ENCODE results near the gene TMC6.

The TMC6 gene

DNA sequence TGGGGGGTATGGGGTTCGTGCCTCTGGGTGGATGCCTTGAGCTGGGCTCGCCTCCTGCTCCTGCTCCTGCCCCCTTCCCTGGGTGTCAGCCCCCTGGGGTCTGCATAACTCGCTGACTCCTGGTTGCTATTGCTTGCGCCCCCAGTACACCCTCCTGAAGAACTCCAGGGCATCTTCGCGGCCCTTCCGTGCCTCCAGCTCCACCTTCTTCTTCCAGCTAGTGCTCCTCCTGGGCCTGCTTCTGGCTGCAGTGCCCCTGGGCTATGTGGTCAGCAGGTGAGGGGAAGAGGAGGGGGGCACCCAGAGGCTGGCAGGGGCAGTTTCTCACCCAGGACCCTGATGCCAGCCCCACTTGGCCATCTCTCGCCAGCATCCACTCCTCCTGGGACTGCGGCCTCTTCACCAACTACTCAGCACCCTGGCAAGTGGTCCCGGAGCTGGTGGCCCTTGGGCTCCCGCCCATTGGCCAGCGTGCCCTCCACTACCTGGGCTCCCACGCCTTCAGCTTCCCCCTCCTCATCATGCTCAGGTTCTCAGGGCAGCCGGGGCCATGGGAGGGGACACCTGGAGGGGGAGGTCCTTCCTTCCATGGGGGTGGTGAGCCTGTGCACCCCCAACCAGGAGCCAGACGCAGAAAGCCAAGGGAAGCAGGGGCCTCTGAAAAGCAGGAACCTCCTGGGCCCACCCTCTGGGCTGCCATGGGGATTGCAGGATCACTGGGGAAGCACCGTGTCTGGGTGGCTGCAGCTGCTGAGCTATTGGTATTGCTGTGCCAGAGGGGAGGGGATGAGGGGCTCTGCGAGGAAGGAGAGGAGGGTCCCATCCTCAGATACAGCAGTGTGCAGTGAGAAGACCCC, 9.9 kb upstream of the TMC6 start:
- Histone ChIP-seq H3K4me1 (ENCODE audit: control insufficient read depth, insufficient read depth, low read length) (no peaks in the 10 kb centered on the region), H3K27me3 (ENCODE audit: control insufficient read depth, insufficient read depth, low read length) (peaks cover 28% of the 10 kb centered on the region), H3K4me2 (ENCODE audit: low read length) (no peak overlapping the region), H3K4me3 (ENCODE audit: low read length) (no peak overlapping the region), H3K9me3 (replicated peaks; ENCODE audit: low read length) (no peaks in the 10 kb centered on the region), H3K36me3 (ENCODE audit: insufficient read depth, low read length) (no peaks in the 10 kb centered on the region), H3K9ac (ENCODE audit: low read depth, low read length) (no peak overlapping the region)

DNA sequence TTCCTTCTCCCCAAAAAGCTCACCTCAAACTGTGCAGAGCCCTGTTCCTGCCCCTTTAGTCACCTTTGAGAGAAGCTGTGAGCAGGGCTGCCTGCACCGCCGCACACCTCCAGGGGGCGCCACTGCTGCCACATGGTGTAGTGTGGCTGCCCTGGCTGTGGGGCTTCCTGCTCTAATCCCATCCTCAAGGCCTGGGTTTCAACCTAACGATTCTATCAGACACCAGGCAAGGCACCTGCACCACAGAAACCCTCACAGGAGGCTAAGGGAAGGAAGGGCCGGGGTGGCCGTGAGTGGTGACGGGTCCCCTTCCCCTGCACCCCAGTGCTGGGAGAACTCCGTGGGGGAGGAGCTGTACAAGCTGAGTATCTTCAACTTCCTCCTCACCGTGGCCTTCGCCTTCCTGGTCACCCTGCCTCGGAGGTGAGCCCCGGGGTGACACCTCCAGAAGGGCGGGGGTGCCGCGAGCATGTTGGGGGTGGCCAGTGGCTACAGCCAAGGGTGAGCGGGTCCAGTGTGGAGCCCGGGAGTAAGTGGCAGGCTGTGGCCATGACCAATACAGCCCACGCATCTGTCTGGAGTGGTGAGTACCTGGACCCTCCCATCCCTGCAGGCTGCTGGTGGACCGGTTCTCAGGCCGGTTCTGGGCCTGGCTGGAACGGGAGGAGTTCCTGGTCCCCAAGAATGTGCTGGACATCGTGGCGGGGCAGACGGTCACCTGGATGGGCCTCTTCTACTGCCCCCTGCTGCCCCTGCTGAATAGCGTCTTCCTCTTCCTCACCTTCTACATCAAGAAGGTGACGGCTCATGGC, 9.0 kb upstream of the TMC6 start:
- Histone ChIP-seq H3K36me3 (ENCODE audit: insufficient read depth, low read length) (no peaks in the 10 kb centered on the region), H3K9me3 (replicated peaks; ENCODE audit: low read length) (no peaks in the 10 kb centered on the region), H3K4me1 (ENCODE audit: control insufficient read depth, insufficient read depth, low read length) (no peaks in the 10 kb centered on the region), H3K4me2 (ENCODE audit: low read length) (no peak overlapping the region), H3K27me3 (ENCODE audit: control insufficient read depth, insufficient read depth, low read length) (peaks cover 34% of the 10 kb centered on the region), H3K4me3 (ENCODE audit: low read length) (no peak overlapping the region), H3K9ac (ENCODE audit: low read depth, low read length) (no peak overlapping the region)

DNA sequence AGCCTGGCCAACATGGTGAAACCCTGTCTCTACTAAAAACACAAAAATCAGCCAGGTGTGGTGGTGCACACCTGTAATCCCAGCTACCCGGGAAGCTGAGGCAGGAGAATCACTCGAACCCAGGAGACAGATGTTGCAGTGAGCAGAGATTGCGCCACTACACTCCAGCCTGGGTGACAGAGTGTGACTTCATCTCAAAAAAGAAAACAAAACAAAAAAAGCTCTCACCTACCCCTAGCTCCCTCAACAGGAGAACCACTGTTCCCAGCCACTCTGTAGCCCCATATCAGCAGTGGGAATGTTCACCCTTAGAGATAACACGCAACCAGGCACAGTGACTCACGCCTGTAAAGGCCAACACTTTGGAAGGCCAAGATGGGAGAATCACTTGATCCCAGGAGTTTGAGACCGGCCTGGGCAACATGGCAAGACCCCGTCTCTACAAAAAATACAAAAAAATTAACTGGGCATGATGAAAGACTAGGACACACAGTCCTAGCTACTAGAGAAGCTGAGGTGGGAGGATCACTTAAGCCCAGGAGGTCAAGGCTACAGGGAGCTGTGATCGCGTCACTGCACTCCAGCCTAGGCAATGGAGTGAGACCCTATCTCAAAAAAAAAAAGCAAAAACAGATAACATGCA, 7.4 kb upstream of the TMC6 start:
- peaks cover 7% of the 10 kb centered on the region for H3K4me1 ChIP-seq (ENCODE audit: control insufficient read depth, insufficient read depth, low read length)

DNA sequence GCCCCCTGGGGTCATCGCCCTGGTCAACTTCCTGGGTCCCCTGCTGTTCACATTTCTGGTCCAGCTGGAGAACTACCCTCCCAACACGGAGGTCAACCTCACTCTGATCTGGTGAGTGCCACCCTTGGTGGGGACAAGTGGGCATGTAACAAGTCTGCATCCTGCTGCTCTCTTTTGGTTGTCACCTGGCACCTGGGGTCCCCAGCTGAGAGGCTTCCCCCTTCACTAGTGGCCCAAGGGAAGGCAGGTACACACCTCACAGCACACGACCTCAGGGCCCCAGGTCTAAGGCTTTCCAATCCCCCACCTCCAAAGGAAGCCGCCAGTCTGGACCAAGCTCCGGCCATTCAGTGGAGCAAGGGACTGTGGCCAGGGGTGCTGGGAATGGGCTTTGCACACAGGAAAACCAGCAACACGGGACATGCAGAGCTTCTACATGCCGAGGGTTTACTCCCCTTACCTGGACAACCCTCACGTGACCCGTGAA, 6.4 kb upstream of the TMC6 start:
- peaks cover 7% of the 10 kb centered on the region for H3K4me1 ChIP-seq (ENCODE audit: control insufficient read depth, insufficient read depth, low read length)
- H3K9ac ChIP-seq (ENCODE audit: low read depth, low read length), result no peak overlapping the region
- no peaks in the 10 kb centered on the region for H3K36me3 ChIP-seq (ENCODE audit: insufficient read depth, low read length)
- H3K4me3 ChIP-seq (ENCODE audit: low read length), result no peak overlapping the region
- H3K9me3 ChIP-seq (replicated peaks; ENCODE audit: low read length), result no peaks in the 10 kb centered on the region
- no peak overlapping the region for H3K4me2 ChIP-seq (ENCODE audit: low read length)
- H3K27me3 ChIP-seq (ENCODE audit: control insufficient read depth, insufficient read depth, low read length), result peaks cover 46% of the 10 kb centered on the region

More for the DNA sequence above, 7.4 kb upstream of the TMC6 start:
- Histone ChIP-seq H3K4me2 (ENCODE audit: low read length) (no peak overlapping the region), H3K9me3 (replicated peaks; ENCODE audit: low read length) (no peaks in the 10 kb centered on the region), H3K36me3 (ENCODE audit: insufficient read depth, low read length) (no peaks in the 10 kb centered on the region), H3K4me3 (ENCODE audit: low read length) (no peak overlapping the region), H3K9ac (ENCODE audit: low read depth, low read length) (no peak overlapping the region), H3K27me3 (ENCODE audit: control insufficient read depth, insufficient read depth, low read length) (peaks cover 40% of the 10 kb centered on the region)

DNA sequence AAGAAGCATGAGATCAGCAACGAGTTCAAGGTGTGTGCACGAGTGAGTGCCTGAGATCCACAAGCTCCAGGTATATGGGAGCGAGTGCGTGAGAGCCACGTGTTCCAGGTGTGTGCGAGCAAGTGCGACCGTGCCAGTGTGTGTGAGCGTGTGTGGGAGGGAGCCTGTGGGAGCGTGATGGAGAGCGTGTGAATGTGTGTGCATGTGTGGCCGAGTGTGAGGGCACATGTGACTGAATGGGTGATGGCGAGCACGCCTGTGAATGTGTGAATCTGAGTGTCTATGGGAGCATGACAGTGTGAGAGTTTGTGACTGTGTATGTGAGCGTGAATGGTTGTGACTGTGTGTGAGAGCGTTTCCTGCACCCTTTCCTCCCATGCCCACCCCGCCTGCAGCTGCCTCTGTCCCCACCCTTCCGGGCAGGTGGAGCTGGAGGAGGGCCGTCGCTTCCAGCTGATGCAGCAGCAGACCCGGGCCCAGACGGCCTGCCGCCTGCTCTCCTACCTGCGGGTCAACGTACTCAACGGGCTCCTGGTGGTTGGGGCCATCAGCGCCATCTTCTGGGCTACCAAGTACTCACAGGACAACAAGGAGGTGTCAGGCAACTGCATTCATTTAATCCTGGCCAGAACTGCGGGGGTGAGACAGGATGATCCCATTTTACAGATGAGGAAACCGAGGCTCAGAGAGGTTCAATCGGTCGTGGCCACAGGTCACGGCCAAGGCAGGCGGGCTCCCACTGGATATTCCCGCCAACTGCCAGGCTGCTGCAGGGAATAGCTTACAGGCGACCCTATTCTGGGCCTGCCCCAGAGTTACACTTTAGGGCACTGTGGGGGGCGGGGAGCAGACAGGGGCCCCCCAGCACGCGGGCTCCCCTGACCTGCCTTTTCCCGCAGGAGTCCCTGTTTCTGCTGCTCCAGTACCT, 5.7 kb upstream of the TMC6 start:
- Histone ChIP-seq H3K9me3 (replicated peaks; ENCODE audit: low read length) (no peaks in the 10 kb centered on the region), H3K9ac (ENCODE audit: low read depth, low read length) (no peak overlapping the region), H3K27me3 (ENCODE audit: control insufficient read depth, insufficient read depth, low read length) (peaks cover 53% of the 10 kb centered on the region), H3K4me2 (ENCODE audit: low read length) (no peak overlapping the region), H3K36me3 (ENCODE audit: insufficient read depth, low read length) (no peaks in the 10 kb centered on the region), H3K4me1 (ENCODE audit: control insufficient read depth, insufficient read depth, low read length) (peaks cover 7% of the 10 kb centered on the region), H3K4me3 (ENCODE audit: low read length) (no peak overlapping the region)

DNA sequence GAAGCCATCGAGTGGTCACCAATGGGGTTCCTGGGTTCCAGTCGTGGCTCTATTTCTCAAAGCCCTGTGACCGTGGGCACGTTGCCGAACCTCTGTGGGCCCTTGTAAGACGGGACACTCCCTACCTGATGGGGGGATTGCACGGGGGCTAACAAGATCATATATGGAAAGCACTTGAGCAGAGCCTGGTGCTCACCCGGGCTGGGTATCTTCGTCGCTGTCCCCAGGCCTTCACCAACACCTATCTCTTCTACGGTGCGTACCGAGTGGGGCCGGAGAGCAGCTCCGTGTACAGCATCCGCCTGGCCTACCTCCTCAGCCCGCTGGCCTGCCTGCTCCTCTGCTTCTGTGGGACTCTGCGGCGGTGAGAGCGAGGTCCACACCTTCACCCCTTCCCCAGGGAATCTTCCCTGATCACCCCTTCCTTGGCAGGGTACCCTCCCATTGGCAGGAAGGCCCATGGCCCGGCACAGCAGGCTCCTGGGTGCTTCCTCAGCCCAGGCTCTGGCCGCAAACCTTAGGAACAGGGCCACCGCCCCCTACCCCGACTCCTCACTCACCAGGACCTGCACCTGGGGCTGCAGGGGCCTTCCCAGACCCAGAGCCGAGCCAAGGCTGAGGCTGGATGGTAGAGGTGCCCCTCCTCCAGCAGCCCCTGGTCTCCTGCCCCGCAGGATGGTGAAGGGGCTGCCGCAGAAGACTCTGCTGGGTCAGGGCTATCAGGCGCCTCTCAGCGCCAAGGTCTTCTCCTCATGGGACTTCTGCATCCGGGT, 4.8 kb upstream of the TMC6 start:
- H3K9me3 ChIP-seq (replicated peaks; ENCODE audit: low read length), result no peaks in the 10 kb centered on the region
- peaks cover 58% of the 10 kb centered on the region for H3K27me3 ChIP-seq (ENCODE audit: control insufficient read depth, insufficient read depth, low read length)
- no peak overlapping the region for H3K9ac ChIP-seq (ENCODE audit: low read depth, low read length)
- H3K4me1 ChIP-seq (ENCODE audit: control insufficient read depth, insufficient read depth, low read length), result peaks cover 8% of the 10 kb centered on the region
- no peak overlapping the region for H3K4me2 ChIP-seq (ENCODE audit: low read length)
- H3K36me3 ChIP-seq (ENCODE audit: insufficient read depth, low read length), result no peaks in the 10 kb centered on the region
- no peak overlapping the region for H3K4me3 ChIP-seq (ENCODE audit: low read length)

DNA sequence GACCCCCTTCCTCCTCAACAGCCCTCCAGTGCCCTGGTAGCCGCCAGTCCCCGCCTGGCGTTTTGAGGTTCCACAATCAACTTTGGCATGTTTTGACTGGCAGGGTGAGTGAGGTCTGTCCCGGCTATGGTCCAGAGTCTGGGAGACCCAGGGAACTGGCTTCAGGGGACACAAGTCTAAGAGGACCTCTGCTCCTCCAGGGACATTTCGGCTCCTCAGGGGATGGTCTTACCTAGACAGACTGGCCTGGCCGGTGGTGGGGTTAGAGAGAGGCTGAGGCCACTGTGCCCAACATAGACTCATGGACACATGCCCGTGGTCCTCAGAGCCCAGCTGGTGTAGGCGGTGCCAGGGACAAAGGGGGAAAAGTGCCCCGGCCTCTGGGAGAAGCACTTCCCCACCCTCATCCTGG, 4.2 kb upstream of the TMC6 start:
- Histone ChIP-seq H3K9me3 (replicated peaks; ENCODE audit: low read length) (no peaks in the 10 kb centered on the region), H3K36me3 (ENCODE audit: insufficient read depth, low read length) (no peaks in the 10 kb centered on the region), H3K4me3 (ENCODE audit: low read length) (no peak overlapping the region), H3K4me1 (ENCODE audit: control insufficient read depth, insufficient read depth, low read length) (peaks cover 12% of the 10 kb centered on the region), H3K4me2 (ENCODE audit: low read length) (no peak overlapping the region), H3K27me3 (ENCODE audit: control insufficient read depth, insufficient read depth, low read length) (peaks cover 61% of the 10 kb centered on the region), H3K9ac (ENCODE audit: low read depth, low read length) (no peak overlapping the region)

DNA sequence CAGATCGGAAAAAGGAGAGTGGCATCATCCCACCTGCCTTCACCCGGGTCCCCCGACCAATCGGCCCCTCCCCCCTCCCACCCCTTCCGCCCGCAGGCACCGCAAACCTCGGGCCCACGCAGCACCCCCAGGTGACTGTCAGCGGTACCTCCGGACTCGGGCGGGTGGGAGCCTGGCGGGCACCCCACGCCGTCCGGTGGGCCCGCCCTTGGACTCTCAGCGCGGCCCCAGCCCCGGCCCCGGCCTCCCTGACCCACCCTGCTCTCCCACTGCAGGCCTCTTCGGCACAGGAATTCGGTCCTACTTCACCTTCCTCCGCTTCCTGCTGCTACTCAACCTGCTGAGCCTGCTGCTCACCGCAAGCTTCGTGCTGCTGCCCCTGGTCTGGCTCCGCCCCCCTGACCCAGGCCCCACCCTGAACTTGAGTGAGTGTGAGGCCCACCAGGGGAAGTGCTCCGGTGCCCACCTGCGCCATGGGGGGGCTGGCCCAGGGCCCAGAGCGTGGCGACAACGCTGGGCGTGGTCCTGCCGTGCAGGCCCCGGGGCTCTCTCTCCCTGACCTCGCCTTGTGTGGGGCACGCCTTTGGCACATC, 3.6 kb upstream of the TMC6 start:
- Histone ChIP-seq H3K4me2 (ENCODE audit: low read length) (peak overlapping the region; percentile 29), H3K4me3 (ENCODE audit: low read length) (no peak overlapping the region), H3K36me3 (ENCODE audit: insufficient read depth, low read length) (no peaks in the 10 kb centered on the region), H3K27me3 (ENCODE audit: control insufficient read depth, insufficient read depth, low read length) (peaks cover 67% of the 10 kb centered on the region), H3K9me3 (replicated peaks; ENCODE audit: low read length) (no peaks in the 10 kb centered on the region), H3K4me1 (ENCODE audit: control insufficient read depth, insufficient read depth, low read length) (peaks cover 18% of the 10 kb centered on the region), H3K9ac (ENCODE audit: low read depth, low read length) (no peak overlapping the region)

DNA sequence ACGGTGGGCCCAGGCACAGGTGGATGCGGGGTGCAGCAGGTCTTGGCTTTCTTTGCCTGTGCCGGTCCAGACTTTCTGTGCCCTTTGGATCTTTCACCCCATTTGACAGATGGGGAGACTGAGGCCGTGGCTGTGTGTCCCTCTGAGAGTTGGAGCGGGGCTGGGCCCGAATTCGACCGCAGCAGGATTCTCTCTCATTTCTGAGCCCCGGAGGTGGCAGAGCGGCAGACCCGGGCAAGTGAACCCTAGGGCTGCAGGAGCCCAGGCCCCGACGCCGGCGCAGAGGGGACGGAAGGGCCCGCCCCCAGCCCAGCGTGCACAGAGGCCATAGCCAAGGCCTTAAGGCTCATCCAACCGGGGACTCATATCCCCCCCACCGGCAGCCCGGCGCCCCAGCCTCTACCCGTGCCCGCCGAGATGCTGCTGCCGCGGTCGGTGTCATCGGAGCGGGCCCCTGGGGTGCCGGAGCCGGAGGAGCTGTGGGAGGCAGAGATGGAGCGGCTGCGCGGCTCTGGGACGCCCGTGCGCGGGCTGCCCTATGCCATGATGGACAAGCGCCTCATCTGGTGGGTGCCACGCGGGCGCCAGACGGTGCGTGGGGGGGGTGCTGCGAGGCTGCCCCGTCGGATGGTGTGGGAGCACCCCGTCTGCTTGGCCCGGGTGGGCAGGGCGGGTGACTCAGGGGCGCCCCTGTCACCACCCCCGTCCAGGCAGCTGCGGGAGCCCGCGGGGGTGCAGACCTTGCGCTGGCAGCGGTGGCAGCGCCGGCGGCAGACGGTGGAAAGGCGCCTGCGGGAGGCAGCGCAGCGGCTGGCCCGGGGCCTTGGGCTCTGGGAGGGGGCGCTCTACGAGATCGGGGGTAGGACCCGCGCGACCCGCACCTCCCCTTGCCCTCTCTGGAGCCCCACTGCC, 2.9 kb upstream of the TMC6 start:
- H3K36me3 ChIP-seq (ENCODE audit: insufficient read depth, low read length), result no peaks in the 10 kb centered on the region
- H3K4me2 ChIP-seq (ENCODE audit: low read length), result peak overlapping the region; percentile 29
- H3K4me3 ChIP-seq (ENCODE audit: low read length), result no peak overlapping the region
- no peaks in the 10 kb centered on the region for H3K9me3 ChIP-seq (replicated peaks; ENCODE audit: low read length)
- H3K9ac ChIP-seq (ENCODE audit: low read depth, low read length), result no peak overlapping the region
- peaks cover 18% of the 10 kb centered on the region for H3K4me1 ChIP-seq (ENCODE audit: control insufficient read depth, insufficient read depth, low read length)
- H3K27me3 ChIP-seq (ENCODE audit: control insufficient read depth, insufficient read depth, low read length), result peaks cover 67% of the 10 kb centered on the region
